GM18517 (cell line): ENCODE data around the gene MSL1.
A peak's percentile ranks its signal among the peaks of the same experiment; 100 is the strongest.

Experiments
- ATAC-seq: cut with Tn5 transposase; IDR thresholded peaks from one replicate; pipeline ENCODE4 v1.9.1; 2021; ENCODE audit warnings: mild to moderate bottlenecking, moderate library complexity; ENCODE audit not compliant: unreplicated experiment

The MSL1 gene

DNA sequence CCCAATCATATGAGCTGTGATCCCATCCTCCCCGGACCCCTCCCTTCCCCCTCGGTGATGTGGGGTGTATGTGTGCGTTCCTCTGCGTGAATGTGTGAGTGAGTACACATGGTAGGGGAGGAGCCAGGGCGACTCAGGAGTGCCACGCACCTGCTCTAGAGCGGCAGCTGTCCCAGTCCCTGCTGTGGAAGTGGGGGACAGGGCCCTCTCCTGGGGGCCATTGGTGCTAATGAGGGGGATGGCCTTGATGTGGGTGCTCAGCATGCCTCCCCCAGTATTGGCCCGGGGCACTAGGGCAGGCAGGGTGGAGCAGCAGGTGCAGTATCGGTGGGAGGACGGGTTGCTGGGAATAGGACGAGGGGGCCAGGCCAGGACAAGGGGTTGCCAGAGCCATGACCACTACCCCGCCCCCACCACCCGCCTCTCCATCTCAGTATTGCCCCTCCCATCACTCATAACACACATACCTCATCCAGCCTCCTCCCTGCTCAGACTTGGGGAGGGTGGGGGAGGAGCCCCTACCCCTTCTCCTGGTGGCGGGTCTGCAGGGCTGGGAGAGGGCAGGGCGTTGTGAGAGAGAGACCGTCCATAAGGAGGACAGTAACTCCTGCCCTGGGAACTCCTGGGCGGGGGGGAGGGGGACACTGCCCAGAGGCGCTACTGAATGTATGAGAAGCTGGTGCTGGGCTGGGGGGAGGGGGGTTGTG, 29.9 kb upstream of the MSL1 start:
- no peak for ATAC-seq

DNA sequence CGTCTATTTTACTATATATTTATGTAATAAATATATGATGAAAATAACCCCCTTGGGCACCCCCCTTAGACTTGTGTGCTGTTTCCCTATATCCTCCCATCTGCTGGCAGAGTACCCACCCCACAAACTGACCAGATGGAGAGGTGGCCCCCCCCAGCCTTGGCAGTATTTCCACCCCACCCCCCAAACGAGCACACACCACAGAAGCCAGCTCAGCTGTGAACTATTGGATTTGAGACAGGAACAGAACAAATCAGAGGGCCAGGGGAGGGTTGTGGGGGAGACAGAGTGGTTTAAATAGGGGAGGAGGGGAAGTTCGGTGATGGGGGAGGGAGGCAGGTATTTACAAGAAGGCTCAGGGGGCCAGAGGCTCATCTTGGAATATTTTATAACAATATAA, 29.2 kb upstream of the MSL1 start:
- no peak for ATAC-seq

DNA sequence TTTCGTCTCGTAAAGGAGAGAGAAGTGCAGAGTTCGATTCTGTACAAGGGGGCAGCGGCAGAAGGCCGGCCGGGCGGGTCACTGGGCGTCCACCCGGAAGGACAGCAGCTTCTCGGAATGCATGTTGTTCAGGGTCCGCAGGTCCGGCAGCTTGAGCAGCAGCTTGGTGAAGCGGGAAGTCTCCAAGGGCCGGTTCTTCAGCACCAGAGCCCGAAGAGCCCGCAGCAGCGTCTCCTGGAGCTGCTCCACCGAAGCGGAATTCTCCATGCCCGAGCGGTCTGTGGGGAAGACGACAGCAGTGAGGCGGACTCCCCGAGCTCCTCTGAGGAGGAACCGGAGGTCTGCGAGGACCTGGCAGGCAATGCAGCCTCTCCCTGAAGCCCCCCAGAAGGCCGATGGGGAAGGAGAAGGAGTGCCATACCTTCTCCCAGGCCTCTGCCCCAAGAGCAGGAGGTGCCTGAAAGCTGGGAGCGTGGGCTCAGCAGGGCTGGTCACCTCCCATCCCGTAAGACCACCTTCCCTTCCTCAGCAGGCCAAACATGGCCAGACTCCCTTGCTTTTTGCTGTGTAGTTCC, 28.7 kb upstream of the MSL1 start:
- ATAC-seq: no peak

DNA sequence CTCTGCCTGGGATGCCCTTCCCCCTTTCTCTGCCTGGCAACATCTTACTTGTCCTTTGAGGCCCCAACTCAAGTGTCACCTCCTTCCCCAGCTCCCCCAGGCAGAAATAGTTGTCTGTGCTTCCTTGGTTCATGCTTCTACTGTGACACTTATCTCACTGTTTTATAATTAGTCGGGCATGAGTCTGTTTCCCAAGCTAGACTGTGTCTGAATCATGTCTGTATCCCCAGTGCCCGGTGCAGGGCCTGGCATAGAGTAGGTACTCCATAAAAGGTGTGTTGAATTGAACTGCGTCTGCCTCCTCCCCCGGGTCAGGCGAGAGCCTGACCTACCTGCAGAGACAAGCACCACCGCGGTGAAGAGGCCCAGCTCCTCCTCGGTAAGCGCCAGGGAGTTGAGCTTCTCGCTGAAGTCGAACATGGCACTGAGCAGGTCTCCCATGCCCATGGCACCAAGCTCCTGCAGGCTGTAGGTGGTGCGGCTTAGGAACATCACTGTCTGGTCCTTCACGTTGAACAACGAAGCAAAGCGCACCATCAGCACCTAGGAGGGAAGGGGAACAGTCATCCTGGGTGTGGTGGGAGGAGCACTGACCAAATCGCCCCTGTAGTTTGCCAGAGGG, 28.1 kb upstream of the MSL1 start:
- no peak for ATAC-seq

DNA sequence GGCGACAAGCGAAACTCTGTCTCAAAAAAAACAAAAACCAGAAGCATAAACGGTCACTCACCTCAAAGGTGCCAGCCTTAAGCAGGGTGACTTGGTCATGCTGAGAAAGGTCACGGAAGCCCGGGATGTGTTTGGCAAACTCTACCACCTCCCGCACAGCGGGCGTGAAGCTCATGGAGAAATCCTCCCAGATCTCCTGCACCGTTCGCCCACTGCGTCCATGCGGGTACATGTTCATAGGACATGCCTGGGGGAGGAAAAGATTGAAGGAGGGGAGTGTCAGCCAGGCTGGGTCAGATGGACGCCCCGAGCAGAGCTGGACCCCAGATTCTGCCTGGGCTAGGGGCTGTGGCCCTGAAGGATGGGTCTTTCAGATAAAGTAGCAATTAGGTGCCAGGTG, 26.9 kb upstream of the MSL1 start:
- ATAC-seq: no peak

DNA sequence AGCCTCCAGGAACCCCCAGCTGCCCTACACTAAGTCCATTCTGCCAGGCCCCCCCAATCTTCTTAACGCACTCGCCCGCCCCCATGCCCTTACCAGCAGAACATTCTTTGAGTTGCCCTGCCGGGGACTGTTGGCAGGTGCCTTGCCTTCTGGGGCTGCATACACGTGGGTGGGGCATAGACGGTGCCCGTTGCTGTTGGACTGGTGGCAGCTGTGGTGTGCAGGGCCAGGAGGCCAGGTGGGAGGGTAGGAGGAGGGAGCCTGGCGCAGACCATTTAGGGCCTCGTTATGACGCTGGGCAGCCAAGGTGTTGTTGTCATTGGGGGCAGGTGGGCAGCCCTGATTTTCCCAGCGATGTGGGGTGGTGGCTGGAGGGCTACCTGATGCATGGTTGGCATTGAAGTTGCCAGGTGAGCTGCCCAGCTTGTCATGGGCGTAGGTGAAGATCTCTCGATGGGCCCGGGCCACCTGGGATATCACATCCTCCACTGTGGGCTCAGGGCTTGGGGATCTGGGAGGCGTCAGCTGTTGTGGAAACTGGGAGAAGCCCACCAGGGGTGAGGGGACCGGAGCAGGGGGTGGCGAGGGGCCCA, 26.3 kb upstream of the MSL1 start:
- ATAC-seq: no peak

DNA sequence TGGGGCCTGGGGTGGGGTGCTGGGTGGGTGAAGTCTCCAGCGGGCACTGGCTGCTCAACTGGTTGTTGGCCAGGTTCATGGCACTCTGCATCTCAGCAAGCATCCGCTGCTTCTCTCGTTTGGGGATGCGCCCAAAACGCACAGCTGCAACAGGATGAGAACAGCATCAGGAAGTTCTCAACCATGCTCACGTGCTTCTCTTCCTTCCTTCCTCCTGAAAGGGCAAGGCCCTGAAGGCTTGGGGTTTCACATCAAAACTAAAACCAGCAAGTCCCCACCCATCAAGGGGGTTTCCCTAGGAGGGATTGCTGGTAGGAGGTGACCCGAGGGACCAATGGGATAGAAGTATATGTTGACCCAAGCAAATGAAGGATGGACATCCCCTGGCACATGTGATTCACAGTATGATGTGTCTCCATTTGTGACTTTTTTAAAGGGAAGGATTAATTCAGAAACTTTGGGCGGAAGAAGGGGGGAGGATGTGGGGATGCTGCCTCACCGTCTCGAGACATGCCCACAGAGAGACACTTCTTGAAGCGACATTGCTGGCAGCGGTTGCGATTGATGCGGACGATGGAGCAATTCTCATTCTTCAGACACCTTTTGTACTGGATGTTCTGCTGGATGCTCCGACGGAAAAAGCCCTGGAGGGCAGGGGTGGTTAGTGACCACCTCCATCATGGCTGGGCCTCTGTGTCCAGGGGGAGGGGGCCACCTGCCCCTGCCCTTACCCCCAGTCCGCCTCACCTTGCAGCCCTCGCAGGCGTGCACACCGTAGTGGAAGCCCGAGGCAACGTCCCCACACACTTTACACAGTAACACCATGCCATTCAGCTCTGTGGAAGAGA, 25.6 kb upstream of the MSL1 start:
- ATAC-seq: peak; percentile 62

DNA sequence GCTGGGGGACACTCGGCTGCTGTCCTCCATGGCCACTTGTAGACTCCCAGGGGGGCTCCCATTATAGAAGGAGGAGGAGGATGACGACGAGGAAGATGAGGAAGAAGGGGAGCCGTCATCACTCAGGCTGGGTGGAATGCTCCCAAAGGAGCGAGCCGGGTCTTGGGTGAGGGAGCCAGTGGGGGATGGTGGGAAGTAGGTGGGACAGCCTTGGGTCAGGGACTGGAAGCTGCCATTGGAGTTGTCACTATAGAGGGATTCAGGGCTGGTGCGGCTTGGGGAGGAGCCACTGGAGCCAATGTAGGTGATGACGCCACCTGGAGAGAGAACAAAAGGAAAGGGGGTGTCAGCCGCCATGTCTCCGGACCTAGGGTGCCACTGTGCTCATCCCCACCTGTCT, 24.7 kb upstream of the MSL1 start:
- ATAC-seq: no peak

DNA sequence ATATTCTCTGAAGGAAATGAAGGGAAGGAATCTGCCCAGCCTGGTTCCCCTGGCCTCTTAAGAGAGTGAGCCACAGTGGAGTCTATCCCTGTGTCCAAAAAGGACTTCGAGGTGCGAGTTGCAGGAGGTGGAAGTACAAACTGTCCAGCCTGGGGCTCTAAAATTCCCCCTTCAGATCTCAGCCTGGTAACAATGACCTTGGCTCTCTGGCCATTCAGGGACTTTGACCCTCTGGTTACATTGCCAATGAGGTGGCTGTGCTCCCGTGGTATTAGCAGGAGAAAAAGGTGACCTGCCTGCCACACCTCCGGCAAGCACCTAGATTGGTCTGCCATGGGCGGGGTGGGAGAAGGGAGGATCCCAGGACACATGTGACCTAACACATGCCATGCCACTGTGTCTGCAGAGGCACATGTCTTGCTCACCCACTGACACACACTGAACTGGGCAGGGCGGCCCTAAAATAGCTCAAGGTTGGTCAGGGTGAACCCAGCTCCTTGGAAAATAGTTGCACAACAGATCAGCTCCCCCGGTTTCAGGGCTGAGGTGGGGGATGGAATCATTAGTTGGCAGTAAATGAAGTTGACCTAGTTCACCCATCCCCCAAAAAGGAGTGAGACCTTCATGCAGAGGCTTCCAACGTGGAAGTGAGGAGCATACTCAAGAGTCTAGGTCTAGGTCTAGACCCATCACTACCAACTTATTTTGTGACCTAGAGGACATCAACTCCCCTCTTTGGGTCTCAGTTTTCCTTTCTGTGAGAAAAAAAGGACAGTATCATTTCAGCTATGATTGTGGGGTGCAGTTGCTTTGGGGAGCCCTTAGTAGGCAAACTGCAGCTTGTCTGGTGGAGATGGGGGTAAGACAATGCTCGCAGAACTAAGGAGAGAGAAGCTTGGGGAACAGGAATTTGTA, 23.6 kb upstream of the MSL1 start:
- ATAC-seq: no peak

DNA sequence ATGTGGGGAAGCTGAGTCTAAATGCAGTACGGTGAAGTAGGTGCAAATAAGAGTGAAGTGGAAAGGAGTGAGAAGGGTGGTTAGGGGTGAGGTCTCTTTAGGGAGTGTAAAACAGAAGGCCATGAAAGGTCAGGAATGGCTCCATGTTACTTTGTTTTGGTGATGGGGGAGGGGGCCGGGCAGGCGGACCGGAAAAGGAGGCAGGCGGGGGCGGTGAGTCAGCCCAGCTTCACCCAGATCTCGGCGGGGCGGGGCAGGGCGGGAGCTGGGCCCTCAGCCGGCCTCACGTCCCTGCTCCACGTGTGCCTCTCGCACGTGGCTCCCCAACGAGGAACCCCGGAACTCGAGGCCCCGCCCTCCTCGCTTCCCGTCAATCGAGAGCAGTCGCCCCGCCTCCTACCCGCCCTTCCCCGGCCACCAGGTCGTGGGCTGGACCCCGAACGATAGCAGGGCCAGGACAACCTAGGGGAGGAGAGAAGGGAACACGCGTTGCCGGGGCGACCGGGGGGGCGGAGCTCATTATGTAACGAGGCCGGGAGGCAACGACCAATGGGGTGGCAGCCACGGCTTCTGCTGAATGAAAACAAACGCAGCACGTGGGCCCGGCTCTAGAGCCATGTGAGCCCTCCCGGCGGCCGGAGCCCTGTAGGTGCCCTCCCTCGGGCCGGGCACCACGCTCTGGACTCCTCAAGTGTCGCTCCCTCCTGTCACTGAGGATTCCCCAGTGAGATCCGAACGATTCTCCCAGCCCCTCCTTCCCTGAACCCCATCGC, 22.7 kb upstream of the MSL1 start:
- peak; percentile 47 for ATAC-seq

DNA sequence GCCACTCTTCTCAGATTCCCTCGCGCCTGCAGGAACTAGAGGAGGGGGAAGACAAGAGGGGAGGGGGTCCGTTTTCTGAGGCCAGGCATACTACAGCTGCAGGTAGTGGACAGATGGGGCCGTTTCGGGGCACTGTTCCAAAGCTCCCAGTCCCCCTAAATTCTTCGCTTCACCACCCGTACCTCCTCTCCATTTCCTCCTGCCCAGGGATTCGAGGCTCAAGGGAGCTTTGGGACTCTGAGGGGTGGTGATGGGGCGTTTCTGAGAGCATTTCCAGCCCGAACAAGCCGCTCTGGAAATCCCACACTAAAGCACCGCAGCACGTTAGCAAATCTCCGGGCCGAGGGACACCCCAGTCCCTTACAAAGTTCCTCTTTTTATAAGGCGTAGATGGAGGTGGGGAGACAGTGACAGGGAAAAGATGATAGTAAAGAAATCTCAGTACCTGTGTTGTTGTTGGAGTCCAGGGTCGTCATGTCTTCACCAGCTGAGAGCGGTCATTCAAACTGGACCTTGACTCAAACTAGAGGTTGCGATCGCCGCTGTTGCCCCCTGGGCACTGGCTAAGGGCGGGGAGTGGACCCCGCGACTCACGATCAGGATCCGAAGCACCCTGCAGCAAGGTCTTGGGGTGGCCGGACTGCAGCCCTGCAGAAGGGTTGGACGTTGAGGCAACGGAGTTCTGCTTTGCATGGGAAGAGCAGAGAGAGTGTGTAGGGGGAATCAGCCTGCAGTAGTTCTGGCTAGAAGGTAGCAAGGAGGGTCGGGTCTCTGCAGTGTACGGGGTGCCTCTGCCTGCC, 22.0 kb upstream of the MSL1 start:
- ATAC-seq: no peak

DNA sequence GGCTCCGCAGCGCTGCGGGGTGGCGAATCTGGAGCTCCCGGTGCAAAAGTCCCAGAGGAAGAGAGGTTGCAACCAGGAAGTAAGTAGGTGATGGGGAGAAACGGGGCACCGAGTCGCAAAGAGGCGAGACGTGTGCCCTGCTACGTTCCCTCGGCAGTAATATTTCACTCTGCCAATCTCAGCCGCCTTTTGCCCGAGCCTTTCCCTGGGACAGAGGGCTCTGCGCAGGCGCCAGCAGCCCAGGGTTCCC, 21.4 kb upstream of the MSL1 start, which contains the start of gene NR1D1:
TSS of gene NR1D1 (minus strand) at position 171 of the 250 bp plus-strand sequence. CDS start 495 bp downstream, outside the sequence.
- ATAC-seq: no peak

DNA sequence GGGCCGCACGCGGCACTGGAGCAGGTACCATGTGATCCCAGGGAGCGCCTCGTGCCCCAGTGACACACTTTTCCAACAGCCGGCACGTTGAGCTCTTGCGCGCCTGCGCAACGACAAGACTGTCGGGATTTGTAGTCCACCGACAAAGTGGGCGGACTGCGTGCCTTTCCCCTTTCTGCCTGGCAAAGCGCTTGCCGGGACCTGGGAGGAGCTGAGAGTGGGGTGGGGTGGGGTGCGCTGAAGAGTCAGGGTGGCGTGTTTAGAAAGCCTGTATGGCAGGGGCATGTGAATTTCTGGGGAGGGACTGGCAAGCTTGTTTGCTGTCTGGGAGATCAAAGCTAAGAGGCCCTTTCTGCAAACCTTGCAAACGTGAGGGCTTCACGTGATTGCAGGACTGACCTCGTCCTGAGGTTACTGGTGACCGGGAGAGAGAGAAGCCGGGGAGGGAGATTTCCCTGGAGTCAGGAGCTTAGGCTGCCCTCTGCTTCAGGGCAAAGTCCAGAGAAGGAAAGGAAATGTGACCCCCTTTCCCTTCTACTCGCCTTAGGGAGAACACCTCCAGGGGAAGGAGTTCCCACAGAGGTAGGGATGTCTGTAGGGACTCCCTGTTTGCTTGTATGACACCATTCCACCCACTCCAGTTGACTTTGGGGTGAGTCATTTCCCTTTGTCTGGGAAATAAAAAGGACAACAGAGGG, 21.0 kb upstream of the MSL1 start:
- no peak for ATAC-seq

DNA sequence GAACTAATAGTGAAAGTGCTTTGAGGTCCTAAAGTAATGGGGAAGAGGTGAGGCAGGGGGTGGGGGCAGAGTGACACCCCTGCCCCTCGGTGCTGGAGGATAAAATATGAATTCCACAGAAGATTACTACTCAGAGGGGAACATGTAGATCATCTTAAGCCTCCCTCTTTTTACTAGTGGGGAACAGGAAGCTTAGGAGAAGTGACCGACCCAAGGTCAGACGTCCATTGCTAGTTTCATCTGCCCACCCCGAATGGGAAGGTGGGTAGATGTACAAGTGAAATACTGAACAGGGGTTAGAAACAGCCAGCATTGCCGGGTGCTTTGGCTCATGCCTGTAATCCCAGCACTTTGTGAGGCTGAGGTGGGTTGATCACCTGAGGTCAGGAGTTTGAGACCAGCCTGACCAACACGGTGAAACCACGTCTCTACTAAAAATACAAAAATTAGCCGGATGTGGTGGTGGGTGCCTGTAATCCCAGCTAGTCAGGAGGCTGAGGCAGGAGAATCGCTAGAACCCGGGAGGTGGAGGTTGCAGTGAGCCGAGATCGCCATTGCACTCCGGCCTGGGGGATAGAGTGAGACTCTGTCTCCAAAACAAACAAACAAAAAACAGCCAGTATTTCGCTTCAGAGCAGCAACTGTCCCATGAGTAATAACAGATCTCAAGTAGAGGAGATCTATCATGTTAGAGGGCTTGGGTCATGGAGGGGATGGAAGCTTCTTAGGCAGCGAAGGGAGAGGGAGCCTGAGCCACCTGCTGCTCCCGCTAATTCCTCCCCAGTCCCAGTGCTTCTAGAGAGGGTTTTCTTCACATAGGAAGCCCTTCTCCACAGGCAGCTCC, 20.2 kb upstream of the MSL1 start:
- ATAC-seq: no peak

DNA sequence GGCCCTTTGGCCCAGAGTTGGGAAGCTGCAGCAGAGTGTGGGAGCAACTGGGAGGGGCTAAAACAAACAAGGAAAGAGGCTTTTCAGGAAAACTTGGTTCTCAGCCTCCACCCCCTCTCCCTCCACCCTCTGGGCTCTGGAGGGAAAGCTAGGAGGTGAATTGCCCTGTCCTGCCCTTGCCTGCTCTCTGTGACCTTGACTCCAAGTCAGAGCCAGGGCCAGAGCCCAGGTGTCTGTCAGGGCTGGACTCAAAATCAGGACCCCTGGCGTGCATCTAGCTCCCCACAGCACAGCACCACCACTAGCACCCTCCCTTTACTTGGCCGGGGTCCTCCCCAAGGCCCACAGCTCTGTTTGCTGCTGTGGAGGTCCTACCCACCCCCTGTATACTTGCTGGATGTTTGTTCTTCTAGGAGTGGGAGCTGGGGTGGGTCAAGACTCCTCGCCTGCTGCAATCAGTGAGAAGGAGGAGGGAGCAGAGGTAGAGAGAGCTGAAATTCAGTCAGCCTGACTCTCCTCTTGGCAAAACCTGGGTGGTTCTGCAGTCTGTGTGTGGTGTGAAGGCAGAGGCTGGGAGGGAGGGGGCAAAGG, 18.6 kb upstream of the MSL1 start:
- ATAC-seq: no peak

DNA sequence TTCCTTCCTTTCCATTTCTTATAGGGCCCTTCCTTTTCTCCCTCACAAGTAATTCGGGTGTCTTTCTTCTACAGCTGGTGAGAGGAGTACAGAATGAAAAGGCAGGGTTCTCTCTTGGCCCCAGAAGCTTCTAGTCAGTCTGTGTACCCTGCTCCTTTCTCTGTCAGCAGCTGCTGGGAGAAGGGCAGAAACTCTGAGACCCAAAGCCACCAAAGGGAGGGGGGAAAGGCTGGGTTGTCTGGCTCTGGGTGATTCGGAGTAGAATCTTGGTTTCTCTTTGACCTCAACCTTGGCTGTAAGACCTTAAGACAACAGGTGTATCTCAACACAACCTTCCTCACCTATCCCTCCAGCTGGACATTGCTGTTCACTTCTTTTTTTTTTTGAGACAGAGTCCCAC, 18.1 kb upstream of the MSL1 start:
- ATAC-seq: no peak
